ENCODE measurements around the gene SUN5.

DNA sequence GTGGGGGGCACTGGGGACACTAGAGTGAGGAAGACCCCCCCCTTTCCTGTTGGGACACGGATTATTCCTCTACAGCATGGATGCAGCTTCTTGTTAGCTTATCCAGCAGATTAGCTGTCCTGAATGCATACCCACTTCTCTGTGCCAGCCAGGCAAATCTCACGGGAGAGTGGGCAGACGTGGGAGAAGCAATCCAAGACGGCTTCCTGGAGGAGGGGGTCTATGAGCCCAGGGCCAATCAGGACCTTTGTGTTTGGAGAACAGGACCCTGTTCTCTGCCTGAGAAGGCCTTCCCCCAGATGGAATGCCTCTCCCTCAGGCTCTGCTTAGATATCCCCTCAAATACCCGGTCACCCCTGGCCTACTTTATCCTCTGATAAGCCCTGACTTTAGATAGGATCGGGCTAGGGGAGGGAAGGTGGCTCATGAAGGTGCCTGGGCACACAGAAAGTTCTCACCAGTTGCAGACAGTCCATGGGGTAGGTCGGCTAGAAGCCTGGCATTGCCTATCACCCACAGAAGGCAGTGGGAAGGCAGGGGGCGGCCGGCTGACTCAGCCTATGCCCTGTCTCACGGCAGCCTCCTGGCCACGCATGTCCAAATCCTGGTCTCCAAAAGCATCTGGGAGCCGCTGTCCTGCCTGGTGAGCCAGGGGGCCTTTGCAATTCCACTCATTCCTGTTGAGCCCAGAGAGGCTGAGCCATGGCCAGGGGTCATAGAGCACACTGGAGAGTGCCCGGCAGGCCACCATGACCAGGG is 34.7 kb downstream of the SUN5 start:
- TF ChIP-seq, protein P1, sequence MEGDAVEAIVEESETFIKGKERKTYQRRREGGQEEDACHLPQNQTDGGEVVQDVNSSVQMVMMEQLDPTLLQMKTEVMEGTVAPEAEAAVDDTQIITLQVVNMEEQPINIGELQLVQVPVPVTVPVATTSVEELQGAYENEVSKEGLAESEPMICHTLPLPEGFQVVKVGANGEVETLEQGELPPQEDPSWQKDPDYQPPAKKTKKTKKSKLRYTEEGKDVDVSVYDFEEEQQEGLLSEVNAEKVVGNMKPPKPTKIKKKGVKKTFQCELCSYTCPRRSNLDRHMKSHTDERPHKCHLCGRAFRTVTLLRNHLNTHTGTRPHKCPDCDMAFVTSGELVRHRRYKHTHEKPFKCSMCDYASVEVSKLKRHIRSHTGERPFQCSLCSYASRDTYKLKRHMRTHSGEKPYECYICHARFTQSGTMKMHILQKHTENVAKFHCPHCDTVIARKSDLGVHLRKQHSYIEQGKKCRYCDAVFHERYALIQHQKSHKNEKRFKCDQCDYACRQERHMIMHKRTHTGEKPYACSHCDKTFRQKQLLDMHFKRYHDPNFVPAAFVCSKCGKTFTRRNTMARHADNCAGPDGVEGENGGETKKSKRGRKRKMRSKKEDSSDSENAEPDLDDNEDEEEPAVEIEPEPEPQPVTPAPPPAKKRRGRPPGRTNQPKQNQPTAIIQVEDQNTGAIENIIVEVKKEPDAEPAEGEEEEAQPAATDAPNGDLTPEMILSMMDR (IDR thresholded peaks at IDR 0.05), result no peak
- TF ChIP-seq EP300 (IDR thresholded peaks at IDR 0.05), result no peak

Measured in ovary (tissue), 3 donors.